ENCODE measurements around the gene BRSK1.
"Not testable (repeated sequence)": the region's sequence is repeated elsewhere in the genome, so short reads cannot be mapped to it uniquely, and the experiment has no call there.

BRSK1 gene

GRCh38 chr19:55329791-55330190, 46.0 kb downstream of the BRSK1 start:
- DNase-seq (ENCODE audit: low spot score): not testable (repeated sequence)

GRCh38 chr19:55333870-55334269, 50.1 kb downstream of the BRSK1 start:
- no peak for DNase-seq (ENCODE audit: low spot score)

DNA sequence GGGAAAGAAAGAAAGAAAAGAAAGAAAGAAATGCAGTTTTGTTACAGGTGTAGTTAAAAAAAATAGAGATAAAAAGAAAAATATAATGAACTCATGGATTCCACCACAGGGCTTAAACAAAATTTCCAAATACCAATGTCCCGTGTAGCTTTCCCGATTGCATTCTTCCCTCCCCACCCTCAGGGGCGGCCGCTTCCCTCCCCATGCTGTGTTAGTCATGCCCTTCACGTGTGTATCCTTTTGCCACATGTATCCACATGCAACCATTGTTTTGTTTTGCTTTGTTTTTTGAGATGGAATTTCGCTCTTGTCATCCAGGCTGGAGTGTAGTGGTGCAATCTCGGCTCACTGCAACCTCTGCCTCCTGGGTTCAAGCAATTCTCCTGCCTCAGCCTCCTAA, 52.3 kb downstream of the BRSK1 start:
- DNase-seq (ENCODE audit: low spot score): no peak

DNA sequence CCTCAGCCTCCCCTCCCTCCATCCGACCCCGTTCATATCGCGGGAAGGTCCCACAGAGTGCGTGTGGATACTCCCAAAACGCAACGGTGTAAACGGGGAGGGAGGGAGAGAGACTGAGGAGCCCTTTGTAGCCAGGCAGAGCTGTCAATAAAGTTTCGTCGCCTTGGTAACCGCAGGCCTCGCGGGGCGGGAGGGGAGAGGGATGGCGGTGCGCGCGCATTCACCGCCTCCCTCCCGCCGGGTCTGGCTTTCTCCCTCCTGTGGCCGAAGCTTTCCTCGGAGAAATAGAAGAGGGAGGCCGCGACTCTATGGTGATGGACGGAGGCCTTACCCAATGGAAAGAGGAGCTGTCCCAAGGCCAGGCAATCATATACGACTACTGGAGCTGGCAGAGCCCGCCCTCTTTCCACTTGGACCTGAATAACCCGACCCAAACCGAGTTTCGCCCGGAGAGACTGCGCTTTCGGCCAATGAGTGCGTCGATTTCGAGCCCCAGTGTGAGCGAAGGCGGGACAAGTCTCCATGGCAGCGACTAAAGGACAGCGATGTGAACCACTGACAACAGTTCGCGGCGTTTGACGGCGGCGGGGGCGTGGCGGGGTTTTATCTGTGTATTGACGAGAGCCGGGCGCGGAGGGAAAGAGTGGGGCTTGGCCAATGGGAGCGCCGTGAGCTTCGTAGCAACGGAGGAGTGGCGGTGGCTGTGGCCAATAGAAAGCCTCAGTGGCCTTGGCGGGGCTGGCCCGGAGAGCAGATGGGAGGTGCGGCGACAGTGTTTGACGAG, 55.5 kb downstream of the BRSK1 start, which contains the start of gene KMT5C:
KMT5C (plus strand) TSS at position 772 of the 784 bp plus-strand sequence. CDS start 2,061 bp downstream, outside the sequence.
- peak; percentile 100 for DNase-seq (ENCODE audit: low spot score)

- DNase-seq (ENCODE audit: low spot score): no peak
These were observed 56.3 kb downstream of the BRSK1 start for GRCh38 chr19:55339889-55340783.

DNA sequence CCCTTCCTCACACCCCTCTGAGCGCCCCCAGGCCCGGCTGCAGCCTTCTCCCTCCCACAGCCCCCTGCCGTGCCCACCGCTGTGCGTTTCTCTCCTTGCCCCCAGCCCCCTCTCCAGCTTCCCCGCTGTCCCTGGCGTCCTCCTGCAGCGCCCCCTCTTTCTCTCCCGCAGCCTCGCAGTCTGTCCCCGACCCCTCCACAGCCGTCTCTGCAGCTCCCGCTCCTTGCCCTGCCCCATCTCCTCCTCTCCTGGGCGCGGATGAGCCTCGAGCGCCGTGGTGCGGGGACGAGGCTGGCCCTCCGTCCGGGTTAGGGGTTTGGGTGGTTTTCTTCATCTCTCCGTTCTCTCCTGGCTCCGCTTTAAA, 57.0 kb downstream of the BRSK1 start:
- no peak for DNase-seq (ENCODE audit: low spot score)

GRCh38 chr19:55341171-55341588, 57.4 kb downstream of the BRSK1 start:
- DNase-seq (ENCODE audit: low spot score): no peak

- no peak for DNase-seq (ENCODE audit: low spot score)
These were observed 58.1 kb downstream of the BRSK1 start for GRCh38 chr19:55341595-55342531.

- DNase-seq (ENCODE audit: low spot score): no peak
These were observed 60.6 kb downstream of the BRSK1 start for GRCh38 chr19:55344444-55344843.

GRCh38 chr19:55345101-55345817, 61.5 kb downstream of the BRSK1 start:
- DNase-seq (ENCODE audit: low spot score): no peak

GRCh38 chr19:55345818-55346724, 62.3 kb downstream of the BRSK1 start:
- no peak for DNase-seq (ENCODE audit: low spot score)

GRCh38 chr19:55346725-55347441, 63.1 kb downstream of the BRSK1 start:
- DNase-seq (ENCODE audit: low spot score): no peak

DNA sequence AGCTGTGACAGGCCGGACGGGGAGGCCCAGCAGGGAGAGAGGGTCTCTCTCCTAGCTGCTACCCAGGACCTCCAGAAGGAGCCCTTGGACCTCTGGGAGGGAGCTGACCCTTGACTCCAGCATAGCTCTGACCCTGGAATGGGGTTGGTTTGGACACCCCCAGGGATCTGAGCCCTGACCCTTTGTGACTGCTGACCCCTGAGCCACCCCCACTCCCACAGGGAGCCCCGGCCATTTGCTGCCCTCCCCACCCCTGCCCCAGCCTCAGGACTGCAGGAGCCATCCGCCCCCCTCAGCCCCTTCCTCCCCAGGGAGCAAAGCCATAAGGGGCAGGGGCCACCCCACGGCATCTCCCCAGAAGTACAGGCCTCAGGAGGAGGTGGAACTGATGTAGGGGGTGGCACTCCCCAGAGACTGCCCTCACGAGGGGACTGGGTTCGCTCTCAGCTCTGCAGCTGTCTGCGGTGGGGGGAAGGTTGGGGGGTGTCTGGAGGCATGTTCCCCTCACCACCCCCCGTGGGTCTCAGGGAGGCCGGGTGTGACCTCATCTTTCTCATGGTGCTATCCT, 63.7 kb downstream of the BRSK1 start:
- DNase-seq (ENCODE audit: low spot score): no peak

DNA sequence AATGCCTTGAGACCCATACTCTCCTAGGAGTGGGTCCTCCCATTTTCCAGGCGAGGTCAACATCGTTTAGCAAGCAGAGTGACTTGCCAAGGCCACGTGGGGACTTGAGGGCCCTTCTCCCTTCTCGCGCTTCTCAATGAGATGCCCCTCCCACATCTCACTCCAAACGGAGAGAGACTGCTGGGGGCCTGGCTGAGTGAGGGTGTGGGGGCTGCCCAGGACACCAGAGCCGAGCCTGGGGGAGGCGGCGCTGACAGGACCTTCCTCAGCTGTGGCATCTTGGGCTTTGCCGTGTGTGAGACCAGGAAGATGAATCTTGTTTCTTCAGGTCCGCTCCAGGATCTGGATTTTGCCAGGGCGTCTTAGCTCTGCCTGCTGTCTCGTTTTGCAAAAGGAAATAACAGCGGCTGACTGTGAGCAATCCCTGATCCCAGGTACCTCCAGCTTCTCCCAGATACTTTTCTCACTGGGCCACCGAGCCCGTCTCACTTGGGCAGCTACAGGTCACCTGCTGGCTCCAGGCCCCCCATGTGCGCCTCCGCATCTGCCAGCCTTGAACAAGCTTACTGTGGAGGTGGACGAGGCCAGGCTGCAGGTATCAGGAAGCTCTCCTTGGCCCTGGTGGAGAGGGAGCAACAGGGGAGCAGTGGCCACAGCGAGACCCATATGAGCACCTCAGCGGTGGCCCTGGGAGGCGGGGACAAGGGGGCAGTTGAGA, 64.7 kb downstream of the BRSK1 start:
- DNase-seq (ENCODE audit: low spot score): no peak

- DNase-seq (ENCODE audit: low spot score): no peak
These were observed 67.0 kb downstream of the BRSK1 start for GRCh38 chr19:55350620-55351315.

DNA sequence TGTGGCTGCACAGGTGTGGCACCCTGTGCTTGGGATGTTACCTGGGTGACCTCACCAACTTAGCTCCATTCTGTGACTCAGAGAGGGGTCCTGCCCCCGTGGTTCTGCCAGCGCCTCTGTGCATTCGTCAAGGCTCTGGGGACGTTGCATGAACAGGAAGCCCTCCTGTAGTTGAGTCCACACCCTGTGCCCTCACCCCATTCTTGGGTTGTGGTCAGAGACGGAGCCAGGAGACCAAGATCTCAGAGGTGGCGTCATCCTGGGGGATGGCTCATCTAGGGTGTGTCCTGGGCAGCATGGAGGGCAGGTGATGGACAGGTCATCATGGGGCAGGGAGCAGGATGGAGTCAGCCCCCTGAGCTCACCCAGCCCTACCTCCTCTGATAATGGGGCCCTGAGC, 68.2 kb downstream of the BRSK1 start:
- DNase-seq (ENCODE audit: low spot score): no peak

DNA sequence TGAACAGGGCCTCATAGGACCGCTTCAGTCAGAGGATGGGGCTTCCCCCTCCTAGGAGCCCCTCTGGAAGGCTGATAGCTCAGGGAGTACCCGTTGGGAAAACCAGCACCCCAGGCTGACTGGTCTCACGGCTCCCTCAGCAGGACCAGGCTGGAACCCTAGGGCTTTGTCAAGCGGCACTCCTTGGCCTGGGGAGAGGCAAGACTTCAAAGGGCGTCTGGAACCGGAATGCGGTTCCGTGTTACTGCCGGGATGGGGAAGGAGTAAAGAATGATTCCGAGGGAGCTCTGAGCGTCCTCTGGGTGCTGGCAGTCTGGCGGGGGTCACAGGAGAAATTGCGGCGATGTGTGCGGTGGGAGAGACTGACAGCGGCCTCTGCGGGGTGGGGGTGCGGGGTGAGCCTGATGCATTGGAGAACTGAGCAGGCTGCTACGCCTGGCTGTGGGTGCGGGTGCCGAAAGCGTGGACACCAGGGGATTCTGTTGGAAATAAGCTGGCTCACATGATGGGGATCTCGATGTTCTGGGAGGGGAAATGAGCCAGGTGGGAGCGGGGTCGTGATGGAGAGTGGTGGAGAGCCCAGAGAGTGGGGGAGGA, 68.8 kb downstream of the BRSK1 start:
- DNase-seq (ENCODE audit: low spot score): no peak
